HUES64 (cell line): ENCODE measurements around the gene ADAMTS5. TPM values are rescaled to one million over a fixed set of nuclear protein-coding genes. Genes with fewer than 3 reads are reported as not detected.

Experiments
- H3K27ac ChIP-seq: 2 replicates; pipeline ENCODE4 v1.7.0; 2013; ENCODE audit warnings: low read depth, low read length, inconsistent platforms
- H3K27me3 ChIP-seq: 2 replicates; pipeline ENCODE4 v1.6.1; 2013; ENCODE audit warnings: mild to moderate bottlenecking, low read length; ENCODE audit not compliant: insufficient read depth
- H3K36me3 ChIP-seq: 2 replicates; pipeline ENCODE4 v1.6.1; 2013; ENCODE audit warnings: mild to moderate bottlenecking, low read length; ENCODE audit not compliant: insufficient read depth
- H3K4me1 ChIP-seq: 2 replicates; pipeline ENCODE4 v1.6.1; 2013; ENCODE audit warnings: mild to moderate bottlenecking, low read length, moderate library complexity; ENCODE audit not compliant: insufficient read depth
- H3K4me3 ChIP-seq: 2 replicates; pipeline ENCODE4 v1.5.1; 2013; ENCODE audit warnings: mild to moderate bottlenecking, low read length, moderate library complexity
- H3K9ac ChIP-seq: 2 replicates; pipeline ENCODE4 v1.6.1; 2013; ENCODE audit warnings: mild to moderate bottlenecking, low read depth, low read length
- H3K9me3 ChIP-seq: 2 replicates; pipeline ENCODE4 v1.6.1; 2013; ENCODE audit warnings: low read depth, low read length; ENCODE audit not compliant: insufficient read depth
- WGBS: fragments of 150-250, 120-280 bp; methylation state at CpG from one replicate; pipeline ENCODE4 v1.1.7; 2013; ENCODE audit warnings: missing lambda C conversion rate; 5-methylcytosine and 5-hydroxymethylcytosine counted together
- polyA plus RNA-seq, 2 experiments: library from polyadenylated mRNA; stranded (reverse); fragments of 50-300 nt; gene quantifications; one replicate each; pipeline ENCODE4 v1.2.3, GENCODE V29; 2013

Gene ADAMTS5
- polyA plus RNA-seq (2013, experiment 1 of 2): 0.30 TPM
- 0.38 TPM for polyA plus RNA-seq (2013, experiment 2 of 2)

- Histone ChIP-seq H3K9me3 (no peaks in the 10 kb centered on the region), H3K27me3 (peaks cover 77% of the 10 kb centered on the region), H3K4me3 (peak within 1 kb of the TSS; percentile 67), H3K9ac (peak within 1 kb of the TSS; percentile 58), H3K36me3 (no peaks in the 10 kb centered on the region), H3K27ac (no peak within 1 kb of the TSS), H3K4me1 (peaks cover 10% of the 10 kb centered on the region)
- under 1% methylated on average over 52 of the region's 55 CpGs for WGBS
Measured at GRCh38 chr21:26967062-26967913, at the start of gene ADAMTS5. TSS of gene ADAMTS5 (minus strand) at chr21:26967088. CDS start at chr21:26966391, 697 bp downstream.

- WGBS: no CpG with 5 or more reads among the region's 1 CpG
- H3K9me3 ChIP-seq: no peaks in the 10 kb centered on the region
- no peaks in the 10 kb centered on the region for H3K4me1 ChIP-seq
- no peak overlapping the region for H3K27ac ChIP-seq
- H3K9ac ChIP-seq: no peak overlapping the region
- no peak overlapping the region for H3K4me3 ChIP-seq
- H3K27me3 ChIP-seq: no peaks in the 10 kb centered on the region
- H3K36me3 ChIP-seq: no peaks in the 10 kb centered on the region
Measured at GRCh38 chr21:27001526-27001925, 34.6 kb upstream of the ADAMTS5 start.

- WGBS: 93% methylated on average over 5 of the region's 5 CpGs
- H3K9ac ChIP-seq: no peak overlapping the region
- no peaks in the 10 kb centered on the region for H3K36me3 ChIP-seq
- peaks cover 5% of the 10 kb centered on the region; the same call in 1 of the 2 replicates for H3K9me3 ChIP-seq
- no peak overlapping the region for H3K27ac ChIP-seq
- H3K27me3 ChIP-seq: no peaks in the 10 kb centered on the region
- H3K4me3 ChIP-seq: no peak overlapping the region
- H3K4me1 ChIP-seq: peaks cover 8% of the 10 kb centered on the region; the same call in 1 of the 2 replicates
Measured at GRCh38 chr21:26983576-26983975, 16.7 kb upstream of the ADAMTS5 start.

GRCh38 chr21:26982767-26983166, 15.9 kb upstream of the ADAMTS5 start:
- peaks cover 5% of the 10 kb centered on the region; the same call in 1 of the 2 replicates for H3K9me3 ChIP-seq
- H3K36me3 ChIP-seq: no peaks in the 10 kb centered on the region
- peaks cover 8% of the 10 kb centered on the region; the same call in 1 of the 2 replicates for H3K4me1 ChIP-seq
- H3K27me3 ChIP-seq: no peaks in the 10 kb centered on the region
- H3K4me3 ChIP-seq: no peak overlapping the region
- H3K9ac ChIP-seq: no peak overlapping the region
- 85% methylated on average over 2 of the region's 2 CpGs for WGBS
- H3K27ac ChIP-seq: no peak overlapping the region

- Histone ChIP-seq H3K4me3 (no peak overlapping the region), H3K9ac (no peak overlapping the region), H3K4me1 (peaks cover 4% of the 10 kb centered on the region; the same call in 1 of the 2 replicates), H3K27me3 (no peaks in the 10 kb centered on the region), H3K36me3 (no peaks in the 10 kb centered on the region), H3K27ac (no peak overlapping the region), H3K9me3 (peaks cover 5% of the 10 kb centered on the region; the same call in 1 of the 2 replicates)
- WGBS: 100% methylated on average over 1 of the region's 3 CpGs
Measured at GRCh38 chr21:26977746-26978145, 10.9 kb upstream of the ADAMTS5 start.

GRCh38 chr21:26973226-26973625, 6.3 kb upstream of the ADAMTS5 start:
- Histone ChIP-seq H3K4me3 (no peak overlapping the region), H3K27ac (no peak overlapping the region), H3K9ac (no peak overlapping the region), H3K4me1 (0 out of 2 replicates have a peak, but pooled peaks cover 1% of the 10 kb centered on the region), H3K9me3 (no peaks in the 10 kb centered on the region), H3K27me3 (peaks cover 23% of the 10 kb centered on the region), H3K36me3 (no peaks in the 10 kb centered on the region)
- 100% methylated on average over 2 of the region's 2 CpGs for WGBS

- Histone ChIP-seq H3K4me3 (no peak overlapping the region), H3K36me3 (no peaks in the 10 kb centered on the region), H3K27me3 (peaks cover 34% of the 10 kb centered on the region), H3K4me1 (0 out of 2 replicates have a peak, but pooled peaks cover 6% of the 10 kb centered on the region), H3K9ac (no peak overlapping the region), H3K9me3 (no peaks in the 10 kb centered on the region), H3K27ac (no peak overlapping the region)
- WGBS: 86% methylated on average over 1 of the region's 2 CpGs
Measured at GRCh38 chr21:26972192-26972591, 5.3 kb upstream of the ADAMTS5 start.

- Histone ChIP-seq H3K4me1 (0 out of 2 replicates have a peak, but pooled peaks cover 6% of the 10 kb centered on the region), H3K36me3 (no peaks in the 10 kb centered on the region), H3K4me3 (no peak overlapping the region), H3K9ac (no peak overlapping the region), H3K27ac (no peak overlapping the region), H3K27me3 (peaks cover 54% of the 10 kb centered on the region), H3K9me3 (no peaks in the 10 kb centered on the region)
- WGBS: 90% methylated on average over 5 of the region's 6 CpGs
Measured at GRCh38 chr21:26969971-26970725, 3.3 kb upstream of the ADAMTS5 start.

- H3K36me3 ChIP-seq: no peaks in the 10 kb centered on the region
- no peaks in the 10 kb centered on the region for H3K9me3 ChIP-seq
- peaks cover 79% of the 10 kb centered on the region for H3K27me3 ChIP-seq
- no peak overlapping the region for H3K27ac ChIP-seq
- under 1% methylated on average over 24 of the region's 24 CpGs for WGBS
- H3K4me1 ChIP-seq: peaks cover 10% of the 10 kb centered on the region
- H3K4me3 ChIP-seq: peak overlapping the region; percentile 67
- peak overlapping the region; percentile 58; the same call in 1 of the 2 replicates for H3K9ac ChIP-seq
Measured at GRCh38 chr21:26966649-26967061, 233 bp downstream of the ADAMTS5 start.

GRCh38 chr21:26965907-26966581, 844 bp downstream of the ADAMTS5 start:
- Histone ChIP-seq H3K4me1 (peaks cover 10% of the 10 kb centered on the region), H3K4me3 (peak overlapping the region; percentile 67), H3K27ac (no peak overlapping the region), H3K36me3 (no peaks in the 10 kb centered on the region), H3K9me3 (no peaks in the 10 kb centered on the region), H3K27me3 (peaks cover 79% of the 10 kb centered on the region), H3K9ac (no peak overlapping the region)
- WGBS: 2% methylated on average over 66 of the region's 66 CpGs
